Mesendoderm (in vitro differentiated cells): ENCODE results near the gene GAD1.

Experiments used
- DNase-seq: peaks from one replicate; pipeline ENCODE4 v3.0.0; 2013
- H2AK5ac ChIP-seq: 2 replicates; pipeline ENCODE4 v1.6.1; 2013; ENCODE audit warnings: low read length, inconsistent platforms
- H2BK120ac ChIP-seq: 2 replicates; pipeline ENCODE4 v1.6.1; 2013; ENCODE audit warnings: low read depth, mild to moderate bottlenecking, low read length, moderate library complexity, mixed read lengths
- H2BK15ac ChIP-seq: replicated peaks from 2 replicates; pipeline ENCODE4 v1.6.1; 2013; ENCODE audit warnings: low read depth, mild to moderate bottlenecking, moderate library complexity
- H2BK5ac ChIP-seq: 2 replicates; pipeline ENCODE4 v1.6.1; 2013; ENCODE audit warnings: low read length, inconsistent platforms
- H3K18ac ChIP-seq: 2 replicates; pipeline ENCODE4 v1.6.1; 2013; ENCODE audit warnings: mild to moderate bottlenecking, low read length, mixed read lengths
- H3K23ac ChIP-seq: one replicate; pipeline ENCODE4 v1.6.1; 2013; ENCODE audit warnings: low read length
- H3K27ac ChIP-seq: 2 replicates; pipeline ENCODE4 v1.5.1; 2013; ENCODE audit warnings: low read depth, mild to moderate bottlenecking, inconsistent platforms, low read length, moderate library complexity
- H3K27me3 ChIP-seq: 2 replicates; pipeline ENCODE4 v1.6.1; 2013; ENCODE audit warnings: low read length, control low read depth, mild to moderate bottlenecking, inconsistent platforms; ENCODE audit not compliant: insufficient read depth, poor library complexity
- H3K36me3 ChIP-seq: 2 replicates; pipeline ENCODE4 v1.6.1; 2013; ENCODE audit warnings: low read length, inconsistent platforms; ENCODE audit not compliant: control insufficient read depth, insufficient read depth
- H3K4ac ChIP-seq: one replicate; pipeline ENCODE4 v1.6.1; 2013; ENCODE audit warnings: low read depth, mild to moderate bottlenecking, low read length, moderate library complexity
- H3K4me1 ChIP-seq: 2 replicates; pipeline ENCODE4 v1.6.1; 2013; ENCODE audit warnings: low read depth, low read length, inconsistent platforms; ENCODE audit not compliant: control insufficient read depth
- H3K4me2 ChIP-seq: 2 replicates; pipeline ENCODE4 v1.6.1; 2013; ENCODE audit warnings: low read length
- H3K4me3 ChIP-seq: 2 replicates; pipeline ENCODE4 v1.5.1; 2013; ENCODE audit warnings: mild to moderate bottlenecking, low read length
- H3K56ac ChIP-seq: one replicate; pipeline ENCODE4 v1.6.1; 2013; ENCODE audit warnings: low read length
- H3K79me1 ChIP-seq: 2 replicates; pipeline ENCODE4 v1.6.1; 2013; ENCODE audit warnings: low read length, inconsistent platforms
- H3K79me2 ChIP-seq: 2 replicates; pipeline ENCODE4 v1.6.1; 2013; ENCODE audit warnings: mild to moderate bottlenecking, low read length; ENCODE audit not compliant: control insufficient read depth, insufficient read depth
- H3K9ac ChIP-seq: 2 replicates; pipeline ENCODE4 v1.6.1; 2013; ENCODE audit warnings: low read length, inconsistent platforms
- H4K5ac ChIP-seq: one replicate; pipeline ENCODE4 v1.6.1; 2013; ENCODE audit warnings: low read length
- H4K8ac ChIP-seq: one replicate; pipeline ENCODE4 v1.6.1; 2013; ENCODE audit warnings: low read depth, mild to moderate bottlenecking, control low read depth, low read length, moderate library complexity
- WGBS: extraction: QIAGEN DNeasy Blood & Tissue Kit; methylation state at CpG from one replicate; pipeline ENCODE4 v1.1.7; 2013; ENCODE audit warnings: low lambda C conversion rate, missing lambda C conversion rate; ENCODE audit not compliant: insufficient coverage; ENCODE audit errors: extremely low coverage; 5-methylcytosine and 5-hydroxymethylcytosine counted together

GAD1 gene

DNA sequence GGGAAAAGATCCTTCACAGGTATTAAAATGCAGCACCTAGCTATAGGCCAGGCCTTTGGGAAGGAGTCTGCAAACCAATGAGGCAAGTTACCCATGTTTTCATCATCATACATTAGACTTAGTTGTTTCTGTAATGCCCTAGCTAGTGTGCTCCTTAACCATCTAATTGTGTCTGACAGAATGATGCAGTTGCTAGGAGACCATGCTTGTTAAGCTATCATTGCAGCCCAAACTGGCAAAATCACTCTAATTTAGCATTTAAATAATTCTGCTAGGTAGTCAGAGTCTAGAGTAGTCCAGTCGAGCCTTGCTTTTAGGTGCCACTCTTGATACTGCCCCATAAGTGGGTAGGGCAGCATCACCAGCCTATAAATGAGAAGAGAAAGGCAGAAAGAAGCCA lies 34.9 kb downstream of the GAD1 start:
- H3K4me3 ChIP-seq: no peak overlapping the region
- no peak overlapping the region for H3K56ac ChIP-seq

DNA sequence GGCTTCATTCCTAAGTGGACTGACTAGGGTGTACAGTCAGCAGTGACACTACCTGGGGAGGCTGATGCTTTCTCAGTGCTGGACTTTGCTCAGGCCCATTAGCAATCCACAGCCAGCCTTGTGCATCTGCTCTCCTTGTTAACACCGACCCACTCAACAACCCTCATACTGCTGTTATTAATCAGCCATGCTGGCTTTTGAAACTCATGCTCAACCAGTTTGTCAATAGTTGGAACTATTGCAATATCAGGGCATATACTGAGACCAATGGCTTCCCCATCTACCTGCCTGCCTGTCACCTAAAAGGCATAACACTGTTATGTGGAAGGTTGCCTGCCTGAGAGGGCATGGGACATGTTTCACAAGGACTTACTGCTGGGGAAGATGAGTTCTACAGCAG lies 39.4 kb downstream of the GAD1 start:
- H3K4me3 ChIP-seq: no peak overlapping the region
- WGBS: no CpG with 5 or more reads among the region's 1 CpG
- no peak overlapping the region for H2AK5ac ChIP-seq

More for the DNA sequence above, 34.9 kb downstream of the GAD1 start:
- H3K4me2 ChIP-seq: no peak overlapping the region
- H3K36me3 ChIP-seq: peaks cover 5% of the 10 kb centered on the region
- no peak overlapping the region for H3K4ac ChIP-seq
- no peak overlapping the region for H4K5ac ChIP-seq
- H3K79me2 ChIP-seq: no peaks in the 10 kb centered on the region
- no peak overlapping the region for H2BK5ac ChIP-seq
- H2BK15ac ChIP-seq: no peak overlapping the region
- H3K4me1 ChIP-seq: no peaks in the 10 kb centered on the region
- no peak overlapping the region for H4K8ac ChIP-seq
- no peak overlapping the region for H2BK120ac ChIP-seq
- no peak for DNase-seq
- no peak overlapping the region for H3K18ac ChIP-seq
- H3K9ac ChIP-seq: no peak overlapping the region
- H3K23ac ChIP-seq: no peak overlapping the region
- no peaks in the 10 kb centered on the region for H3K27me3 ChIP-seq
- no peak overlapping the region for H2AK5ac ChIP-seq
- no peak overlapping the region for H3K27ac ChIP-seq
- no CpG with 5 or more reads among the region's 1 CpG for WGBS
- no peaks in the 10 kb centered on the region for H3K79me1 ChIP-seq

DNA sequence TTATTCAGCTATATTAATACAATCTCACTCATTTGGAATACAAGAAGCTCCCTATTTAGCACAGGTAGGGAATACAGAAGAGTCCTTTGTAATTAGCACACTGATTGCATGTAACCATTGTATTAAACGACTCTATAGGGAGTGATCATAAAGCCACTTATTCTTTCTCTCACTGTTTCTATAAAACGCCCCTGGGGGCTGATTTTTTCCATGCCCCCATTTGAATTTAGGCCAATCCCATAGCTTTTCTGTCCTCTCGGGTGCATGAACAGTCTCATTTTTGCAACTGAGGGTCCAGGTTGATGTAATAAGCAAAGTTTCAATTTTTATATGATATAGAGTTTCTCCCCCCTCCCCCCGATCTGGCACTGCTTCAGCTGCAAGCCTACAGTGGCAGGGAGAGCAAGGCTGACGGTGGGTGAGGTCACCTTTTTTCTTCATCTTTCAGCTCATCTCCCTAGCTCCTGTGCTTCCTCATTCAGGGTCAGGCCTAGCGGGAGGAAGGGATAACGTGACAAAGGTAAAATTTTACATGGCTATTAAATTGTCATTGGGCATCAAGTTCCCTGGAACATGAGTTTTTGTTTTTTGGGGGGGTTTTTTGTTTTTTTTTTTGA lies 45.7 kb downstream of the GAD1 start:
- Histone ChIP-seq H3K27me3 (no peaks in the 10 kb centered on the region), H2BK15ac (no peak overlapping the region), H4K8ac (no peak overlapping the region), H4K5ac (no peak overlapping the region), H3K56ac (no peak overlapping the region), H3K4me2 (no peak overlapping the region), H2AK5ac (no peak overlapping the region), H3K4ac (no peak overlapping the region), H3K9ac (no peak overlapping the region), H3K23ac (no peak overlapping the region), H2BK5ac (no peak overlapping the region), H3K4me3 (no peak overlapping the region), H2BK120ac (no peak overlapping the region), H3K79me2 (no peaks in the 10 kb centered on the region), H3K36me3 (no peaks in the 10 kb centered on the region), H3K4me1 (no peaks in the 10 kb centered on the region), H3K27ac (no peak overlapping the region), H3K79me1 (no peaks in the 10 kb centered on the region), H3K18ac (no peak overlapping the region)
- no CpG with 5 or more reads among the region's 7 CpGs for WGBS
- DNase-seq: no peak

More for the DNA sequence above, 39.4 kb downstream of the GAD1 start:
- no peaks in the 10 kb centered on the region for H3K27me3 ChIP-seq
- no peak overlapping the region for H3K4me2 ChIP-seq
- no peak overlapping the region for H3K4ac ChIP-seq
- no peak overlapping the region for H3K9ac ChIP-seq
- H3K23ac ChIP-seq: no peak overlapping the region
- H2BK5ac ChIP-seq: no peak overlapping the region
- no peaks in the 10 kb centered on the region for H3K79me2 ChIP-seq
- no peak overlapping the region for H2BK15ac ChIP-seq
- no peak overlapping the region for H3K27ac ChIP-seq
- H4K8ac ChIP-seq: no peak overlapping the region
- DNase-seq: no peak
- no peaks in the 10 kb centered on the region for H3K4me1 ChIP-seq
- no peak overlapping the region for H3K18ac ChIP-seq
- H2BK120ac ChIP-seq: no peak overlapping the region
- H4K5ac ChIP-seq: no peak overlapping the region
- H3K79me1 ChIP-seq: no peaks in the 10 kb centered on the region
- H3K36me3 ChIP-seq: peaks cover 4% of the 10 kb centered on the region
- H3K56ac ChIP-seq: no peak overlapping the region

DNA sequence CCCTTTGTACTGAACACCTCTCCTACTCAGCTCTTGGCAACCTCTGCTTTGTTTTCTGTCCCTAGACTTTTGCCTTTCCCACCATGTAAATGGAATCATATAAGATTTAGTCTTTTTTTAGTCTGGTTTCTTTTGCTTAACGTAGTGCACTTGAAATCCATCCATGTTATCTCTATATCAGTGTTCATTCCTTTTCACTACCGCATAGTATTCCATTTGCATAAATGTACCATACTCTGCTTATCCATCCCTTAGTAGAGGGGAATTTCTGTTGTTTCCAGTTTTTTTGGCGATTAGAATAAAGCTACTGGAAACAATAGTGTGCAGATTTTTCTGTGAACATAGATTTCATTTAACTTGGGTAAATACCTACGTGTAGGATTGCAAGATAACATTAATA lies 46.4 kb downstream of the GAD1 start:
- Histone ChIP-seq H3K18ac (no peak overlapping the region), H2AK5ac (no peak overlapping the region), H3K4me3 (no peak overlapping the region), H3K79me2 (no peaks in the 10 kb centered on the region), H2BK5ac (no peak overlapping the region), H3K56ac (no peak overlapping the region), H3K4me1 (no peaks in the 10 kb centered on the region), H2BK120ac (no peak overlapping the region), H3K27me3 (no peaks in the 10 kb centered on the region), H4K5ac (no peak overlapping the region), H3K4ac (no peak overlapping the region), H3K79me1 (no peaks in the 10 kb centered on the region), H4K8ac (no peak overlapping the region), H3K9ac (no peak overlapping the region), H3K36me3 (no peaks in the 10 kb centered on the region), H3K23ac (no peak overlapping the region), H2BK15ac (no peak overlapping the region), H3K4me2 (no peak overlapping the region), H3K27ac (no peak overlapping the region)
- WGBS: no CpG with 5 or more reads among the region's 4 CpGs
- no peak for DNase-seq

DNA sequence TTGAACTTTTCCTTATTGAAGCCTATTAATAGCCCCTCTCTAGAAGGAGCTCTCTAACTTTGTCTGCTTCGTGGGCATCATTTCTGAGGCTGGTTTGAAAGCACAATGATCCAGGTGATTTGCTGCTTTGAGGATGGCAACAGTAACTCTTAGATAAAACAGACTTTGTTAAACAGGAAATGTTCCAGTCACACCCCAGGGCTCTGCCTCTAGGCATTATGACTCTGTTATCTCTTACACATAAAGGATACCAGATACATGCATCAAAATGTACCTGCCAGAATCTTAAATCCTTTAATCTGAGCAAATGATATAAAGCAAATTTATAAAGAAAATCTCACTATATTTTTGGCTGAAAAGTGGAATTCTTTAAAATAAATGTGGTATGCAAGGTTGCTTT lies 52.3 kb downstream of the GAD1 start:
- Histone ChIP-seq H3K18ac (no peak overlapping the region), H3K4me3 (no peak overlapping the region), H3K27me3 (no peaks in the 10 kb centered on the region), H3K4ac (no peak overlapping the region), H2BK5ac (no peak overlapping the region), H3K79me1 (no peaks in the 10 kb centered on the region), H4K5ac (no peak overlapping the region), H3K4me1 (no peaks in the 10 kb centered on the region), H3K79me2 (no peaks in the 10 kb centered on the region), H3K23ac (no peak overlapping the region), H3K36me3 (no peaks in the 10 kb centered on the region), H3K4me2 (no peak overlapping the region), H3K56ac (no peak overlapping the region), H3K27ac (no peak overlapping the region), H2BK120ac (no peak overlapping the region), H3K9ac (no peak overlapping the region), H2AK5ac (no peak overlapping the region), H2BK15ac (no peak overlapping the region), H4K8ac (no peak overlapping the region)
- WGBS: no CpG with 5 or more reads among the region's 1 CpG
- DNase-seq: peak; percentile 20

DNA sequence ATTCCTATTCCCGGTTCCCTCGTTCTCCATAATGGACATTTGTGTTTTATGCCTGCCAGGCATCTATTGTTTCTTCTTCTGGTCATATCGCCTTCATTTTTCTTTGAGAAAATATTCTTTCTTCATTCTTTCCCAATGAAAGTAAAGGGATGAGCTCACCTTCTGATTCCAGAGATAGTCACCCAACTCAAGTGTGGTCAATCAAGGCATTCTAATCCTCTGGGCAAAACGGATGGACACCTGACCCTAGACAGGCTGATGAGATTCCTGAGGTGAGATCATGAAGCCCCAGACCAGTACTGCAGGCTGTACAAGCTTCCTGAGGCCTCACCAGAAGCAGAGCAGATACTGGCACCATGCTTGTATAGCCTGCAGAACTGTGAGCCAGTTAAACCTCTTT lies 52.8 kb downstream of the GAD1 start:
- Histone ChIP-seq H2BK120ac (no peak overlapping the region), H2BK5ac (no peak overlapping the region), H3K27ac (no peak overlapping the region), H2BK15ac (no peak overlapping the region), H3K4ac (no peak overlapping the region), H3K23ac (no peak overlapping the region), H3K4me3 (no peak overlapping the region), H3K36me3 (no peaks in the 10 kb centered on the region), H3K79me2 (no peaks in the 10 kb centered on the region), H4K8ac (no peak overlapping the region), H3K56ac (no peak overlapping the region), H3K27me3 (no peaks in the 10 kb centered on the region), H2AK5ac (no peak overlapping the region), H3K4me1 (no peaks in the 10 kb centered on the region), H3K4me2 (no peak overlapping the region), H3K18ac (no peak overlapping the region), H3K9ac (no peak overlapping the region), H3K79me1 (no peaks in the 10 kb centered on the region), H4K5ac (no peak overlapping the region)
- no CpG with 5 or more reads among the region's 4 CpGs for WGBS
- no peak for DNase-seq
